Transverse colon (tissue), 4 donors: ENCODE results near the gene STK4. TPM values are rescaled to one million over a fixed set of nuclear protein-coding genes. Genes with fewer than 3 reads are reported as not detected.
"Not testable (repeated sequence)": the region's sequence is repeated elsewhere in the genome, so short reads cannot be mapped to it uniquely, and the experiment has no call there.

Source experiments
- DNase-seq: peaks from one replicate; pipeline ENCODE4 v3.0.0-alpha.2; 2019
- H3K27ac ChIP-seq, 4 donors: fragments of 200-600 bp; sonication (generic); 2 replicates each; pipeline ENCODE4 v1.5.1; 2016 to 2018; ENCODE audit warnings: inconsistent platforms in 4 of 4
- H3K27me3 ChIP-seq: fragments of 200-600 bp; sonication (generic); 2 replicates; pipeline ENCODE4 v1.5.1; 2017; ENCODE audit warnings: inconsistent platforms
- H3K36me3 ChIP-seq, 4 donors: fragments of 200-600 bp; sonication (generic); 2 replicates each; pipeline ENCODE4 v1.5.1; 2017 to 2019; ENCODE audit warnings: inconsistent platforms in 4 of 4
- H3K4me1 ChIP-seq, 4 donors: fragments of 200-600 bp; sonication (generic); 2 replicates each; pipeline ENCODE4 v1.5.1; 2017 to 2020; ENCODE audit warnings: inconsistent platforms in 4 of 4
- H3K4me3 ChIP-seq, 4 donors: fragments of 200-600 bp; sonication (generic); 1 replicate in 1 of 4; 2 replicates in 3 of 4; pipeline versions ENCODE4 v1.5.1 to v1.6.1; 2017 to 2019; ENCODE audit warnings: inconsistent platforms in 4 of 4
- H3K9me3 ChIP-seq, 2 donors: fragments of 200-600 bp; sonication (generic); 2 replicates each; pipeline ENCODE4 v1.5.1; 2017 to 2019; ENCODE audit warnings: inconsistent platforms in 2 of 2
- CTCF ChIP-seq, 5 experiments: fragments of 200-600 bp in 3 of 5; fragments of 450-650 bp in 2 of 5; sonication (generic) in 3 of 5; IDR thresholded peaks; 1 replicate in 2 of 5; 2 replicates in 3 of 5; pipeline ENCODE4 v1.5.1; 2016 to 2017; ENCODE audit warnings: antibody characterized with exemption in 5 of 5, inconsistent platforms in 3 of 5, mild to moderate bottlenecking in 2 of 5, moderate library complexity in 1 of 5
- EP300 ChIP-seq: sonication (generic); formaldehyde crosslinking; IDR thresholded peaks from one replicate; pipeline ENCODE4 v1.6.1; 2017; ENCODE audit warnings: antibody characterized with exemption, low read depth
- POLR2A ChIP-seq: fragments of 450-650 bp; IDR thresholded peaks from one replicate; pipeline ENCODE4 v1.6.1; 2016; ENCODE audit warnings: antibody characterized with exemption, mild to moderate bottlenecking, moderate library complexity
- POLR2AphosphoS5 ChIP-seq, 3 donors: sonication (generic); formaldehyde crosslinking; IDR thresholded peaks; one replicate each; pipeline ENCODE4 v1.6.1; 2016; ENCODE audit warnings: antibody characterized with exemption in 3 of 3
- WGBS, 2 donors: methylation state at CpG; one replicate each; pipeline ENCODE4 v1.1.5; 2018; ENCODE audit warnings: low coverage in 1 of 2; 5-methylcytosine and 5-hydroxymethylcytosine counted together
- in situ Hi-C, 4 donors: fragments of 200-750 bp; cut with MboI; loops; one replicate each; pipeline versions ENCODE4 v1.15.0 to v1.15.1; 2017; ENCODE audit warnings: low sequenced_read_pairs in 3 of 4, low pct_ligation_motif_present in 1 of 4, low pct_unique_long_range_greater_than_20kb in 1 of 4
- intact Hi-C: fragments of 100-400 bp; cut with DNase I; formaldehyde crosslinking; loops from one replicate; pipeline ENCODE4 v1.15.1; 2023; ENCODE audit warnings: low total_unique reads
- total RNA-seq, 4 donors: library from RNA; depleted of rRNA; stranded (reverse); fragments of >200 nt; gene quantifications; one replicate each; pipeline ENCODE4 v1.1.0, GENCODE V29; 2016

Gene STK4
- total RNA-seq, 4 donors from 2014 or later, result 30.3 to 78.1 (median 38.3) TPM

- in situ Hi-C loops (loop anchor here in 1 of 4 donors (25.0 kb wide), 1 partner anchor 268 kb away; no protein-coding TSS in a partner anchor), intact Hi-C loops (no loop called here)
- H3K27ac ChIP-seq, result no peak overlapping the region
- H3K9me3 ChIP-seq, result no peaks in the 10 kb centered on the region
- TF ChIP-seq CTCF (IDR thresholded peaks at IDR 0.05), result no peak
- no peak for TF ChIP-seq EP300
- no peak for TF ChIP-seq POLR2AphosphoS5 (IDR thresholded peaks at IDR 0.05)
- H3K27me3 ChIP-seq, result no peaks in the 10 kb centered on the region
- 94 to 95% methylated on average over 4 of the region's 4 CpGs for WGBS, 2 donors
- no peak overlapping the region for H3K4me3 ChIP-seq
- DNase-seq, result no peak
- no peaks in the 10 kb centered on the region for H3K36me3 ChIP-seq
- peaks cover 1 to 44% (median 5%) of the 10 kb centered on the region in 4 donors for H3K4me1 ChIP-seq
These were observed 52.9 kb downstream of the STK4 start for GRCh38 chr20:45019027-45019761.

DNA sequence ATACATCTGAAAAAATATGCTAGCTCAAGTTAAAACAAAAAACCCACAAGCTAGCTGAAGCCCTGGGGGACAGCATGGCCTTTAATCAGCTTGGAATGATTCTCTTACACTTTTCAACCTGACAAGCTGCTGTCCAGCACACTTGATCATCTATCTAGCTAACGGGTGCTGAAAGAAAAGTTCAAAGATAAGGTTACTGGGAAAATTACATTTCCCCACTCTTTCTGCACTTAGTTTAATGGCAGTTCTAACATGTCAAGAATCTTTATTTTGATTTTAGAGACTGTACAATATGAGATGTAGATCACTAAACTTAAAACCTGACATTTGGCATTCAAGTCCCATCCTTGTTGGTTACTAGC lies 53.4 kb downstream of the STK4 start:
- no peak for DNase-seq
- peaks cover 0 to 2% (median under 1%) of the 10 kb centered on the region in 4 donors for H3K36me3 ChIP-seq
- no peak overlapping the region for H3K4me3 ChIP-seq
- TF ChIP-seq POLR2AphosphoS5 (IDR thresholded peaks at IDR 0.05) (no peak), POLR2A (no peak)
- H3K27me3 ChIP-seq, result no peaks in the 10 kb centered on the region
- no peaks in the 10 kb centered on the region for H3K9me3 ChIP-seq
- intact Hi-C loops (no loop called here), in situ Hi-C loops (loop anchor here in 1 of 4 donors (25.0 kb wide), 1 partner anchor 268 kb away; no protein-coding TSS in a partner anchor)
- 78 to 92% methylated on average over 1 of the region's 1 CpG for WGBS, 2 donors
- no peak overlapping the region for H3K27ac ChIP-seq
- H3K4me1 ChIP-seq, result peaks cover 0 to 38% (median 4%) of the 10 kb centered on the region in 4 donors

GRCh38 chr20:45020236-45020886 lies 54.0 kb downstream of the STK4 start:
- 62 to 64% methylated on average over 3 of the region's 3 CpGs for WGBS, 2 donors
- TF ChIP-seq EP300 (no peak), POLR2A (no peak), CTCF (IDR thresholded peaks at IDR 0.05) (no peak), POLR2AphosphoS5 (IDR thresholded peaks at IDR 0.05) (no peak)

DNA sequence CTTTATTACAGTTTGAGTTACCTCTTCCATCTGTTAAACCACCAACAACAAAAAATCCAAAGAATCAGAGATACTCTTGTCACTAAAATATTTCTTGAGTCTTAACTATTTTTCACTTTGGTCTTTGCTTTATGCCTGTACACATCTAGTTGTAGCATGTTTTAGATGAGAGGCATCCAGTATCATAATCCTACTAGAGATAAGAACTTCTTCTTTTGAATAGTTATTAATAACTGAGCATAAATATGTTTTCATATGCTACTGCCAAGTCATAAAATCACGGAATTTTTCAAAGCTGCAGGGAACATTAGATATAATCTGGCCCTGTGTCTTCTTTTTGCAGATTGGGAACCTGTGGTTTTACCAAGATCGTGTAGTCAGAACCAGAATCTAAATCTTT lies 55.3 kb downstream of the STK4 start:
- in situ Hi-C loops (loop anchor here in 1 of 4 donors (25.0 kb wide), 1 partner anchor 266 kb away; no protein-coding TSS in a partner anchor), intact Hi-C loops (no loop called here)
- H3K4me3 ChIP-seq, result no peak overlapping the region
- no peaks in the 10 kb centered on the region for H3K9me3 ChIP-seq
- WGBS, 2 donors, result 78 to 80% methylated on average over 2 of the region's 2 CpGs
- H3K36me3 ChIP-seq, result peaks cover 0 to 15% (median 6%) of the 10 kb centered on the region in 4 donors
- peaks cover 0 to 19% (median 2%) of the 10 kb centered on the region in 4 donors for H3K4me1 ChIP-seq
- no peak overlapping the region for H3K27ac ChIP-seq
- H3K27me3 ChIP-seq, result no peaks in the 10 kb centered on the region
- DNase-seq, result no peak
- no peak for TF ChIP-seq EP300
- no peak for TF ChIP-seq CTCF (IDR thresholded peaks at IDR 0.05)
- TF ChIP-seq POLR2A, result no peak
- no peak for TF ChIP-seq POLR2AphosphoS5 (IDR thresholded peaks at IDR 0.05)

More at GRCh38 chr20:45020236-45020886, 54.0 kb downstream of the STK4 start:
- intact Hi-C loops (no loop called here), in situ Hi-C loops (loop anchor here in 1 of 4 donors (25.0 kb wide), 1 partner anchor 267 kb away; no protein-coding TSS in a partner anchor)
- no peak overlapping the region for H3K4me3 ChIP-seq
- H3K36me3 ChIP-seq, result peaks cover 0 to 8% (median 3%) of the 10 kb centered on the region in 4 donors
- peak; percentile 31 for DNase-seq
- no peaks in the 10 kb centered on the region for H3K9me3 ChIP-seq
- peaks cover 0 to 32% (median 3%) of the 10 kb centered on the region in 4 donors for H3K4me1 ChIP-seq
- H3K27ac ChIP-seq, result no peak overlapping the region
- H3K27me3 ChIP-seq, result no peaks in the 10 kb centered on the region

GRCh38 chr20:45023140-45023539 lies 56.8 kb downstream of the STK4 start:
- H3K27ac ChIP-seq, H3K4me1 ChIP-seq, H3K9me3 ChIP-seq, DNase-seq, H3K27me3 ChIP-seq, intact Hi-C loops, H3K4me3 ChIP-seq: not testable (repeated sequence)
- H3K36me3 ChIP-seq, result peaks cover 0 to 22% (median 6%) of the 10 kb centered on the region in 4 donors
- WGBS, 2 donors, result 88 to 92% methylated on average over 2 of the region's 2 CpGs
- in situ Hi-C loops, result loop anchor here in 1 of 4 donors (25.0 kb wide), 1 partner anchor 264 kb away; no protein-coding TSS in a partner anchor
